IMR-90 (cell line): ENCODE measurements around the gene MAP4K1. TPM values are rescaled to one million over a fixed set of nuclear protein-coding genes. Genes with fewer than 3 reads are reported as not detected.

Experiments used
- ATAC-seq: fragments of 200-7000 bp; cut with Tn5 transposase; 2 replicates; pipeline ENCODE4 v1.9.1; 2020; ENCODE audit warnings: low read depth, mild to moderate bottlenecking, moderate library complexity
- BruUV-seq: library from RNA; stranded (reverse); fragments of 400-500 nt; replicated peaks from 2 replicates; lab custom pipeline; 2021; lab: Mats Ljungman, UMichigan
- CTCF ChIA-PET: fragments of 300-600 bp; formaldehyde crosslinking; extraction: SDS; loops from one replicate; lab custom pipeline; 2021; ENCODE audit warnings: antibody characterized with exemption; lab: Yijun Ruan, JAX
- POLR2A ChIA-PET: fragments of 300-600 bp; sonication (Branson Sonifier 250); formaldehyde crosslinking; loops from one replicate; lab custom pipeline; 2022; ENCODE audit warnings: antibody characterized with exemption; ENCODE audit not compliant: unreplicated experiment; lab: Charles Lee
- DNase-seq: peaks from one replicate; pipeline ENCODE4 v3.0.0; 2013
- H2AFZ ChIP-seq: replicated peaks from 2 replicates; pipeline ENCODE3; 2013; ENCODE audit warnings: low read length, mild to moderate bottlenecking; ENCODE audit not compliant: poor library complexity
- H2AK5ac ChIP-seq: 2 replicates; pipeline ENCODE4 v1.6.1; 2013; ENCODE audit warnings: low read depth, low read length, inconsistent platforms
- H2AK9ac ChIP-seq: replicated peaks from 2 replicates; pipeline ENCODE3; 2013; ENCODE audit warnings: mild to moderate bottlenecking, low read depth, low read length, moderate library complexity; ENCODE audit not compliant: poor library complexity
- H2BK120ac ChIP-seq: 2 replicates; pipeline ENCODE4 v1.6.1; 2013; ENCODE audit warnings: low read depth, low read length, inconsistent platforms
- H2BK15ac ChIP-seq: 3 replicates; pipeline ENCODE4 v1.6.1; 2013; ENCODE audit warnings: low read depth, low read length, inconsistent platforms
- H2BK20ac ChIP-seq: 2 replicates; pipeline ENCODE4 v1.6.1; 2013; ENCODE audit warnings: low read depth, mild to moderate bottlenecking, inconsistent platforms, low read length, moderate library complexity
- H2BK5ac ChIP-seq: 2 replicates; pipeline ENCODE4 v1.6.1; 2013; ENCODE audit warnings: mild to moderate bottlenecking, low read depth, low read length, inconsistent platforms; ENCODE audit not compliant: poor library complexity, severe bottlenecking
- H3K14ac ChIP-seq: replicated peaks from 2 replicates; pipeline ENCODE4 v1.6.1; 2013; ENCODE audit warnings: low read depth, low read length, inconsistent platforms
- H3K18ac ChIP-seq: 2 replicates; pipeline ENCODE4 v1.6.1; 2013; ENCODE audit warnings: low read depth, low read length, control low read depth
- H3K23ac ChIP-seq: 2 replicates; pipeline ENCODE4 v1.6.1; 2013; ENCODE audit warnings: low read depth, low read length, inconsistent platforms
- H3K27ac ChIP-seq: 2 replicates; pipeline ENCODE4 v1.5.1; 2013; ENCODE audit warnings: mild to moderate bottlenecking, control low read depth, low read length; ENCODE audit not compliant: insufficient read depth
- H3K27me3 ChIP-seq: 2 replicates; pipeline ENCODE4 v1.6.1; 2013; ENCODE audit warnings: low read length; ENCODE audit not compliant: control insufficient read depth, insufficient read depth
- H3K36me3 ChIP-seq: 2 replicates; pipeline ENCODE4 v1.6.1; 2013; ENCODE audit warnings: low read length, mixed read lengths; ENCODE audit not compliant: control insufficient read depth, insufficient read depth
- H3K4ac ChIP-seq: 2 replicates; pipeline ENCODE4 v1.6.1; 2013; ENCODE audit warnings: low read depth, low read length, inconsistent platforms
- H3K4me1 ChIP-seq: 2 replicates; pipeline ENCODE4 v1.6.1; 2013; ENCODE audit warnings: low read length, mixed read lengths; ENCODE audit not compliant: control insufficient read depth, insufficient read depth
- H3K4me2 ChIP-seq: 2 replicates; pipeline ENCODE4 v1.6.1; 2013; ENCODE audit warnings: low read depth, mild to moderate bottlenecking, control low read depth, low read length, moderate library complexity
- H3K4me3 ChIP-seq: 2 replicates; pipeline ENCODE4 v1.5.1; 2013; ENCODE audit warnings: low read depth, mild to moderate bottlenecking, control low read depth, low read length, moderate library complexity; ENCODE audit not compliant: insufficient read depth
- H3K56ac ChIP-seq: 2 replicates; pipeline ENCODE4 v1.6.1; 2013; ENCODE audit warnings: low read length, inconsistent platforms; ENCODE audit not compliant: insufficient read depth; ENCODE audit errors: extremely low read depth
- H3K79me1 ChIP-seq, 2 experiments: 2 replicates each; pipeline ENCODE4 v1.6.1; 2013; ENCODE audit warnings: low read length in 2 of 2, inconsistent platforms in 1 of 2, low read depth in 1 of 2
- H3K9ac ChIP-seq: 2 replicates; pipeline ENCODE4 v1.6.1; 2013; ENCODE audit warnings: low read depth, low read length, control low read depth
- H3K9me1 ChIP-seq: 2 replicates; pipeline ENCODE4 v1.6.1; 2013; ENCODE audit warnings: low read length, inconsistent platforms; ENCODE audit not compliant: insufficient read depth
- H3K9me3 ChIP-seq: 2 replicates; pipeline ENCODE4 v1.6.1; 2013; ENCODE audit warnings: low read length; ENCODE audit not compliant: control insufficient read depth, insufficient read depth
- H4K20me1 ChIP-seq: 2 replicates; pipeline ENCODE4 v1.6.1; 2013; ENCODE audit warnings: low read length, inconsistent platforms; ENCODE audit not compliant: insufficient read depth
- H4K5ac ChIP-seq: 2 replicates; pipeline ENCODE4 v1.6.1; 2013; ENCODE audit warnings: mild to moderate bottlenecking, low read depth, low read length, control low read depth
- H4K8ac ChIP-seq, 2 experiments: 2 replicates each; pipeline ENCODE4 v1.6.1; 2013; ENCODE audit warnings: low read depth in 2 of 2, low read length in 2 of 2, control low read depth in 1 of 2, inconsistent platforms in 1 of 2
- H4K91ac ChIP-seq: 2 replicates; pipeline ENCODE4 v1.6.1; 2013; ENCODE audit warnings: low read depth, low read length, inconsistent platforms; ENCODE audit not compliant: insufficient read depth
- CEBPB ChIP-seq: IDR thresholded peaks from 2 replicates; pipeline ENCODE4 v1.6.1; 2012; ENCODE audit warnings: low read depth, low read length, improper control_type of control experiment
- POLR2A ChIP-seq: IDR thresholded peaks from 2 replicates; pipeline ENCODE4 v1.6.1; 2012; ENCODE audit warnings: mild to moderate bottlenecking, low read depth, low read length
- WGBS, 2 experiments: methylation state at CpG; one replicate each; pipeline versions ENCODE4 v1.1.5 to v1.1.7; 2013; ENCODE audit warnings: missing lambda C conversion rate in 2 of 2; ENCODE audit not compliant: insufficient read length in 1 of 2; ENCODE audit errors: extremely low coverage in 2 of 2; 5-methylcytosine and 5-hydroxymethylcytosine counted together
- dilution Hi-C: fragments of 300-500 bp; cut with HindIII; formaldehyde crosslinking; loops from one replicate; pipeline ENCODE4 v1.14.3; 2018; ENCODE audit warnings: low sequenced_read_pairs; ENCODE audit not compliant: unreplicated experiment
- in situ Hi-C: fragments of 300-500 bp; cut with MboI; formaldehyde crosslinking; loops from 3 replicates; pipeline ENCODE4 v1.14.3; 2019; ENCODE audit warnings: low sequenced_read_pairs, inconsistent platforms, mixed read lengths
- intact Hi-C: fragments of 100-400 bp; cut with micrococcal nuclease; formaldehyde crosslinking; loops from 2 replicates; pipeline ENCODE4 v1.10.0; 2022
- polyA plus RNA-seq, 3 experiments: library from polyadenylated mRNA; depleted of rRNA; stranded (reverse); fragments of >200 nt; gene quantifications; 2 replicates each; pipeline ENCODE4 v1.2.3, GENCODE V29; 2012; ENCODE audit warnings: low replicate concordance in 1 of 3
- total RNA-seq: library from RNA; depleted of rRNA; stranded (reverse); fragments of >200 nt; gene quantifications from 2 replicates; pipeline ENCODE4 v1.2.3, GENCODE V29; 2012

The MAP4K1 gene
- total and polyA plus RNA-seq, 2 of the 4 experiments (the other 2 are of a cell fraction), result 0.22 TPM; not detected in 1

DNA sequence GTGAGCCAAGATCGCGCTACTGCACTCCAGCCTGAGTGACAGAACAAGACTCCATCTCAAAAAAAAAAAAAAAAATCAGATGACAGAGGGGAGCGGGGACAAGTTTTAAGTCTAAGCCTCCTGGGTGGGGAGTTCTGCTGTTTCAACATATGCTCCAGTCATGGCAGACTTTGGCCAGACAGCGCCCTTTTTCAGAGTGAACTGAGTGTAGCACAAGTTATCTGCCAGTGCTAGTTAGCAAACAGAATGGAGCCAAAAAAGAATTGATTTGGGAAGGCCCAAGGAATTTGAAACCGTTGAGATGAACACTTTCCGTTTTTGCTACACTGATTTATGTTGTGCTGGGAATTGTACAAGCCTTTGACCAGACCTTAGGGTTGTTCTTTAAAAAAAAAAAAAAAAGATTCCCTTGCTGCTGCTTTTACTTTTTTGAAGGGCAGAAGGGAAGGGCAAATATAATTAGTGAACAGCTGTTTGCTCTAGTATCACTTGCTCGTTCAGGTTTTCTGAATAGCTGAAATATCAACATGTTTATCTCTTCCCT is 35.3 kb upstream of the MAP4K1 start:
- Histone ChIP-seq H2BK20ac (peak overlapping the region; percentile 67; the same call in 1 of the 2 replicates), H3K4ac (peak overlapping the region; percentile 63; the same call in 1 of the 2 replicates), H4K20me1 (peaks cover 79% of the 10 kb centered on the region), H3K14ac (peak overlapping the region; percentile 77; the same call in 1 of the 2 replicates), H3K18ac (peak overlapping the region; percentile 42; the same call in 1 of the 2 replicates), H3K27ac (peak overlapping the region; percentile 63), H3K4me2 (peak overlapping the region; percentile 71), H2BK120ac (peak overlapping the region; percentile 87), H4K8ac (peak overlapping the region; percentile 15 to 16), H3K9me3 (no peaks in the 10 kb centered on the region), H3K9ac (peak overlapping the region; percentile 34), H3K79me1 (peaks cover 0 to 49% of the 10 kb centered on the region in 2 experiments; a peak in 2 of 4 replicates), H2AK5ac (0 out of 2 replicates have a peak overlapping the region, but pooled peaks have one; percentile 6), H2BK5ac (peak overlapping the region; percentile 73), H3K9me1 (peaks cover 26% of the 10 kb centered on the region), H2BK15ac (peak overlapping the region; percentile 62; the same call in 1 of the 3 replicates), H3K4me3 (no peak overlapping the region), H3K27me3 (no peaks in the 10 kb centered on the region), H3K56ac (peak overlapping the region; percentile 73), H2AK9ac (no peak overlapping the region), H4K5ac (peak overlapping the region; percentile 30), H3K36me3 (peaks cover 11% of the 10 kb centered on the region; the same call in 1 of the 2 replicates), H2AFZ (no peak overlapping the region), H3K4me1 (peaks cover 51% of the 10 kb centered on the region), H4K91ac (peak overlapping the region; percentile 71), H3K23ac (peak overlapping the region; percentile 90)
- ATAC-seq, result no peak
- ChIA-PET POLR2A (interaction anchor here (0.5 to 0.9 kb wide), 4 partner anchors 13 to 59 kb away, joined by 3 to 9 read pairs (median 4); no protein-coding TSS in a partner anchor), CTCF (no interaction called here)
- peak; percentile 51 for DNase-seq
- no TSS peak for BruUV-seq
- intact Hi-C loops, result loop anchor here (5.0 kb wide), 1 partner anchor 34 kb away; no protein-coding TSS in a partner anchor
- dilution Hi-C loops, result no loop called here
- WGBS, 2 experiments, result 36% methylated on average over 2 of the region's 7 CpGs; no CpG with 5 or more reads in 1 of the 2 experiments
- in situ Hi-C loops, result no loop called here
- peak; percentile 15; the same call in 1 of the 2 replicates for TF ChIP-seq CEBPB
- TF ChIP-seq POLR2A, result no peak
